Cortex of kidney (tissue), 1 donor: ENCODE data around the gene KIAA1958.
"Not testable (repeated sequence)": the region's sequence is repeated elsewhere in the genome, so short reads cannot be mapped to it uniquely, and the experiment has no call there.

Experiments
- DNase-seq: peaks from one replicate; lab custom pipeline; 2025; lab: John Stamatoyannopoulos, UW

The KIAA1958 gene

GRCh38 chr9:112555101-112555643 lies 68.5 kb downstream of the KIAA1958 start:
- no peak for DNase-seq

GRCh38 chr9:112555844-112556482 lies 69.3 kb downstream of the KIAA1958 start:
- DNase-seq, result no peak

GRCh38 chr9:112556497-112557442 lies 70.1 kb downstream of the KIAA1958 start:
- no peak for DNase-seq

GRCh38 chr9:112558476-112558875 lies 71.8 kb downstream of the KIAA1958 start:
- DNase-seq, result no peak

GRCh38 chr9:112558978-112559377 lies 72.4 kb downstream of the KIAA1958 start:
- DNase-seq, result no peak

GRCh38 chr9:112559629-112560413 lies 73.2 kb downstream of the KIAA1958 start:
- DNase-seq, result no peak

- DNase-seq, result no peak
Measured at GRCh38 chr9:112562235-112562958, 75.8 kb downstream of the KIAA1958 start.

GRCh38 chr9:112569186-112569585 lies 82.6 kb downstream of the KIAA1958 start:
- DNase-seq, result no peak

GRCh38 chr9:112570671-112571167 lies 84.1 kb downstream of the KIAA1958 start:
- DNase-seq, result no peak

- DNase-seq, result no peak
Measured at GRCh38 chr9:112571624-112572355, 85.2 kb downstream of the KIAA1958 start.

GRCh38 chr9:112572416-112572815 lies 85.8 kb downstream of the KIAA1958 start:
- no peak for DNase-seq

GRCh38 chr9:112574008-112574407 lies 87.4 kb downstream of the KIAA1958 start:
- DNase-seq, result no peak

- no peak for DNase-seq
Measured at GRCh38 chr9:112575107-112575506, 88.5 kb downstream of the KIAA1958 start.

- DNase-seq, result no peak
Measured at GRCh38 chr9:112581469-112582176, 95.0 kb downstream of the KIAA1958 start.

- no peak for DNase-seq
Measured at GRCh38 chr9:112582371-112583262, 96.0 kb downstream of the KIAA1958 start.

- no peak for DNase-seq
Measured at GRCh38 chr9:112586599-112587155, 100.0 kb downstream of the KIAA1958 start.

- not testable (repeated sequence) for DNase-seq
Measured at GRCh38 chr9:112591875-112592274, 105.2 kb downstream of the KIAA1958 start.

GRCh38 chr9:112599732-112600131 lies 113.1 kb downstream of the KIAA1958 start:
- no peak for DNase-seq
